Activated T-cell treated with anti-CD3 and anti-CD28 coated beads for 1 hour (primary cell): Measurements from ENCODE around the gene GALNT13.
"Not testable (repeated sequence)": the region's sequence is repeated elsewhere in the genome, so short reads cannot be mapped to it uniquely, and the experiment has no call there.

ENCODE experiments used
- DNase-seq: peaks from one replicate; pipeline ENCODE4 v3.0.0-alpha.2; 2020; ENCODE audit warnings: low read depth

GALNT13 gene

DNA sequence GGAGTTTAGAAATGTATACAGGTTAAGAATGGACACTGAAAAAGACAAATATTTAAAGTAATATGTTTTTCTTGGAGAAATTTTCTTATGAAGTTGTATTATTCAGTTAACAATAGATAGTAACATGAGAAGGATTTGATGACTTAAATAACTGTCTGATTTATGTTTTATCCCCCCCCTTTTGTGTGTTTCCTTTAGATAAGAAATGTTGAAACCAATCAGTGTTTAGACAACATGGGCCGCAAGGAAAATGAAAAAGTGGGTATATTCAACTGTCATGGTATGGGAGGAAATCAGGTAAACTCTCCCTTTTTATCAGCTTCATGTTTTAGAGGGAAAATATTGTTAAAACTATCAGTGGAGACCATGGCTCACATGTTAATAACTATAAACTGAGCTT lies 537.1 kb downstream of the GALNT13 start:
- DNase-seq: no peak

DNA sequence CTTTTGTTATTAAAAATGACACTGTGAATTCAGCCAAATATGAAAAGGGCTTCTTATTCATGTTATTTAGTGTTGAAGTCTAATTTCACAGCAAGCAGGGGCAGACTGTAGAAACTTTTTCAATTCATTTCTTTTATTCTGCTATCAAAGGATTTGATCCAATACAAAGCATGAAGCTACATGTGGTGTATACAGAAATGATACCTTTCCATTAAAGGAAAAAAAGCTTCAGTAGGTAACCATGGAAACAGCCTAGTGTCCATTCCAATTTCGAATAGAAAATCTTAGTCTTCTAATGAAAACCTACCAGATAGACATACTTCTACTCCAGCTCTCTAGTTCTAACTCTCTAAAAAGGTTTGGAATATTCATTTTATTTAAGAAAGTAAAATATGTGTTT lies 550.5 kb downstream of the GALNT13 start:
- DNase-seq: no peak

DNA sequence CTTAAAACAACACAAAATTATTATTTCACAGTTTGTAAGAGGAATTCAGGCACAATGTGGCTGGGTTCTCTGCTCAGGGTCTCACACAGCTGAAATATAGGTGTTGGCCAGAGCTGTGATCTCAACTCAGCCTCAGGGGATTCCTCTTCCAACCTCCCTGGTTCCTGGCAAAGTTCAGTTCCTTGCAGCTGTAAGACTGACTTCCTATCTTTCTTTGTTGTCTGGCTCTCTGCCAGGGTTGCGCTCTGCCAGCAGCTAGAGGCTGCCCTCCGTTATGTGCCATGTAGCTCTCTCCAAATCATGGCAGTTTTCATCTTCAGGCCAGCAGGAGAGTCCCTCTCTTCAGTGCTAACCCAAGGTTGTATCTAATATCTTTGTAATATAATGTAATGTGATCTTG lies 554.3 kb downstream of the GALNT13 start:
- no peak for DNase-seq

GRCh38 chr2:154427453-154427852 lies 555.7 kb downstream of the GALNT13 start:
- DNase-seq: no peak

DNA sequence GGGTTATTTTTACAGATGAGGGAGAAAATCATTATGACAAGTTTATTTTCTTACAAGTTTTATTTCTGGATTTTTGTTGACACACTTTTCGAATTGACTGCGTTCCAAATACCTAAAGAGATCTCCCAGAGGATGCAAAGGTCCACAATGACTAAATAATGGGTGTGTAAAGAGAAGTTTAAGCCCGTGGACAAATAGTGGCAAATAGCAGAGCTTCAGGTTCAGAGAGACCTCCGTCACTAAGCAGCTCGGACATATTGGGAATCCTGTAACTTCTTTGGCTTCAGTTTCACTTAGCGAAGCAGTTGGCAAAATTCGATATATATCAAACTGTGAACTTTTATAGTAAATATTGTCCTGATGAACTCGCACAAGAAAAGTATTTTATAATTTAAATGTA lies 556.3 kb downstream of the GALNT13 start:
- no peak for DNase-seq

DNA sequence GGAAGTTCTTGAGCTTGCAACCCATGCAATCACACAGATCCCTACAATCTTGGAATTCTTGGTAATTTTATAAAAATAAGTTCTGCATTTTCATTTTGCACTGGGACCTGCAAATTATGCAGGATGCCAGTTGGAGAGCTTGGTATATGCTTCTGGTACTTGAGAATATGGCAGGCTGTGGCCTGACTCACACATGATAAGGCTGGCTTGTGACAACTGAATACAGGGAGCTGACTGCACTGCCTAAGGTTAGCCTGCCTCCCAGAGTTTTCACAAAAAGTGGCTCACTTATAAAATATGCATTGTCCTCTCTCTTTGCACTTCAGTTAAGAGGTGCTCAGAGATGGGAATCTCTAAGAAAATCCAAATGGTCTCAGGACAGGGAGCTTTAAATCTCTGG lies 561.3 kb downstream of the GALNT13 start:
- DNase-seq: no peak

- DNase-seq: no peak
These were observed 565.4 kb downstream of the GALNT13 start for GRCh38 chr2:154437104-154437503.

- no peak for DNase-seq
These were observed 567.4 kb downstream of the GALNT13 start for GRCh38 chr2:154439156-154439555.

DNA sequence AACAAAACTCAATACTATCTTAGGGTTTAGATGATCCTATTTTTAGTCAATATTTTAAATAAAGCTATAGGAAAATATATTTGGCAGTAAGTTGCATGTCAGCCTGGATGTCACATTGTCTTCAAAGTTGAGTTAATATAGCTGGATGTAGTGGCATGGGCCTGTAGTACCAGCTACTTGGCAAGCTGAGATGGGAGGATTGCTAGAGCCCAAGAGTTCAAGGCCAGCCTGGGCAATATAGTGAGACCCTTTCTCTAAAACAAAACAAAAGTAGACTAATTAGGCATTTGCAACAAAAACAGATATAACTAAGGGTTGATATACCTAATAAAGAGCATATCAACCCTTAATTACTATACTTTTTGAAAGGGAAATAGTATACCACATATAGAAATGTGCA lies 572.2 kb downstream of the GALNT13 start:
- no peak for DNase-seq

DNA sequence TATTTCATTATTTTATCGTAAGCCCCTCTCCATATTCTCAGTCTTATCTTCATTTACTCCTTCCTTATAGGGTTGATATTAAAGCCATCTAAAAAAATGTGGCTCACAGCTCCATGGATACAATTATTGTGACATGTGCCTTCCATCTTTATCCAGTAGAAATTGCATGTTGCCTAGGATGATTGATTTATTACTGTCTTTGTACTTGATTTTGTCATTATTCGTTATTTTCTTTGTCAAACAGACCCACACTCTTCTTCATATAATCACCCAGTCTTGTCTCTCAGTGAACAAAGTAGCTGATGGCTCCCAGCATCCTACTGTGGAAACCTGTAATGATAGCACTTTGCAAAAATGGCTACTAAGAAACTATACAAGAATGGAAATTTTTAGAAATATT lies 574.6 kb downstream of the GALNT13 start:
- no peak for DNase-seq

- no peak for DNase-seq
These were observed 576.2 kb downstream of the GALNT13 start for GRCh38 chr2:154447727-154448418.

GRCh38 chr2:154449951-154450658 lies 578.4 kb downstream of the GALNT13 start:
- no peak for DNase-seq

DNA sequence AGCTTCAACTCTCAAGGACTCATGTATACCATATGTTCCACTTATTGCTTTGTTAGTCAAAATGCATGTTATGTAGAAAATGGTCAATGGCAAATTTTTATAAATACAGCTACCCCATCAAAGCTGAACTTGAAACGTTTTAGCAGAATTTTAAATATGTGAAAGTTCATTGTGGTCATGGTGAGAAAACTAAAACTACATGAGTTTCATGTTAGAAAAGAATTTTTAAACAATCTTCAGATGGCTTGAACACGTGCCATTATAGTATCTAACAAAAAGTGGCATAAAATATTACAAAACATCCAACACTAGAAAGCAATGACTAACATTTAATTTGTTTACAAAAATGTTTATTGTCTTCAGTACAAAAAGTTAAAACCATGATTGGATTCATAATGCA lies 580.7 kb downstream of the GALNT13 start:
- no peak for DNase-seq

DNA sequence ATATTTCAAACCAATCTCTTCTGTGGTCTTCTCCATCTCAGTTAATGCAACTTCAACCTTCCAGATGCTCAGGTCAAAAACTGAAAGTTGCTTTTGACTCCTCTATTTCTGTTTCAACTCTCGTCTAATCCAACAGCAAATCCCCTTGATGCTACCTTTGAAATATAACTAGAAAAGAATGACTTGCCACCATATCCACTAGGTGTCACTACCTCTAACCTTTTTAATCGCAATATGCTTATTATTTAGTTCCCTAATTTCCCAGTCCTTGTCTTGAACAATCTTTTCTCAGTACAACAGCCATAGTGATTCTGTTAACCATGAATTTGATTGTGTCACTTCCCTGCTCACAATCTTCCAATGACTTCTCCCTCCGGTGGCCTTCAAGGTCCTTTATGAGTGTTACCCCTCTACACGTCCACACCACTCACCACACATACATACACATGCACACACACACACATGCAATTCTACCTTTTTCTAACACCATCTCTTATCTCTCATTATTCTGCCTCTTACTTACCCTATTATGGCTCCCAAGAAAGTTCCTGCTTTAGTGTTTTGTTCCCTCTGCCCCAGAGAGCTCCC lies 581.3 kb downstream of the GALNT13 start:
- no peak for DNase-seq

GRCh38 chr2:154455166-154455565 lies 583.4 kb downstream of the GALNT13 start:
- DNase-seq: no peak

DNA sequence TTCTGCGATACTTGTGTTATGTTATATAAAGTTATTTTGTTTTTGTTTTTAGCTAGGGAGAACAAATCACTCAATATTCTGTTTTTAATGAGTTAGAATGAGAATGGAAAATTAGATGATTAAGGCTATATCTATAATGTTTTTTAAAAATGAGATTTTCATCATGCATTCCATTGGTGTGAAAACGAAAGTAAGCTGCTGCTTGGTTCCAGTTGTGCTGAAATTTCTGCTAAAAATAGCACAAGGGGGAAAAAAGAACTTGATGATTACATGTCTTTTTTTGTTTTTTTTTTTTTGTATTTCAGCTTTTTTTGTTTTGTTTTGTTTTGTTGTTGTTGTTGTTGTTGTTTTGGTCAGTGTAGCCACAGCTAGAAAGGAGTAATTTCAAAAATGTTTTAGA lies 584.1 kb downstream of the GALNT13 start:
- no peak for DNase-seq

- no peak for DNase-seq
These were observed 585.6 kb downstream of the GALNT13 start for GRCh38 chr2:154457286-154457685.

DNA sequence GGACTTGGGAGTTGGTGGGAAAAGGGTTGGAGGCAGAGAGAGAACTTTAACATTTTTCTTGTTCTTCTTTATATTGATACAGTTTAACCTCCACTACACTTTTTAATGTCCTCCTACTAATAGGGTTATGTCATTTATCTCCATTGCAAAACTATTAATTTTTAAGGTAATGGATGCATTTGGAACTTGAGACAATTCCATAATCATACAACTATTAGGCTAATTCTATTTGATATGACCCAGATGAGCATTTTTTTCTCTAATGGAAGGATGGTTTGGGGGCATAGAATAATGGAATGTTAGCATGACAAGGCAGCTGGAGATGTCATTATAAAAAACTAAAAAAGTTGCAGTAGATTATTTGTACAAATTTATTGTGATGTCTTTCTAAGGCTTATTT lies 587.6 kb downstream of the GALNT13 start:
- DNase-seq: no peak

DNA sequence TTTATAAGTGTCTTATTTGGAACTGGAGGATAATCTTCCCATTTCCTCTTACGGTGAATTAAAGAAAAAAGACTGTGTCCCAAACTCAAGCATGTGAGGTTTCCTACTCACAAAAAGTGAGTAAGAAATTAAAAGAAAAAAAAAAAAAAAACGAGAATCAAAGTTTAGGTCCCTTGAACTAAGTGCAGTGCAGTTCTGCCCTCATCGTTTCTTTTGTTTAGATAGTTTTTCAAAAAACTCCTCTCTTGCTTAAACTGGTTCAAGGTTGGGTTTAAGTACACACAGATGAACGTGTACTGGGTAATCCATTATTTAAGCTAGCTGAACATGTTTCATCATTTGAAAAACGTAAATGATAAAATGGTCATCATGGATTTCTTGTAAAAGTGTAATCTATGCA lies 590.9 kb downstream of the GALNT13 start:
- DNase-seq: no peak

- DNase-seq: no peak
These were observed 594.5 kb downstream of the GALNT13 start for GRCh38 chr2:154466226-154466625.

- DNase-seq: no peak
These were observed 598.7 kb downstream of the GALNT13 start for GRCh38 chr2:154470376-154470775.

DNA sequence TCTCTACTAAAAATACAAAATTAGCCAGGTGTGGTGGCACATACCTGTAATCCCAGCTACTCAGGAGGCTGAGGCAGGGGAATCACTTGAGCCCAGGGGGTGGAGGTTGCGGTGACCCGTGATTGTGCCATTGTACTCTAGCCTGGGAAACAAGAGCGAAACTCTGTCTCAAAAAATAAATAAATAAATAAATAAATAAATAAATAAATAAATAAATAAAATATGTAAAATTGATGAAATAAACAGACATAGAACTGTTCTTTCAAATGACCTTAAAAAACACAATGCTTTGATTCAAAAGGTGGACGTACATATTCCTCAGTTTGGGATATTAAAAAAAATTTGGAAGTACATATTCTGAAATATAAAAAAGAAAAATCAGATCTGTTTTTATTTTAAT lies 599.8 kb downstream of the GALNT13 start:
- not testable (repeated sequence) for DNase-seq

DNA sequence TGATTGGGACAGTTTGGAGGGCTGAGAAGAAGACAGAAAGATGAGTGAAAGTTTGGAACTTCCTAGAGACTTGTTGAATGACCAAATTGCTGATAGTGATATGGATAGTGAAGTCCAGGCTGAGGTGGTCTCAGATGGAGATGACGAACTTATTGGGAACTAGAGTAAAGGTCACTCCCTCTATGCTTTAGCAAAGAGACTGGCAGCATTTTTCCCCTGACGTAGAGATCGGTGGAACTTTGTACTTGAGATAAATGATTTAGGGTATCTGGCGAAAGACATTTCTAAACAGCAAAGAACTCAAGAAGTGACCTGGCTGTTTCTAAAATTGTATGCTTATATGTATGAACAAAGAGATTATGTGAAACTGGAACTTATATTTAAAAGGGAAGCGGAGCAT lies 605.6 kb downstream of the GALNT13 start:
- no peak for DNase-seq

- DNase-seq: no peak
These were observed 608.8 kb downstream of the GALNT13 start for GRCh38 chr2:154480521-154480920.
